IPS-15b (cell line): Measurements from ENCODE around the gene TREM1.
"Not testable (repeated sequence)": the region's sequence is repeated elsewhere in the genome, so short reads cannot be mapped to it uniquely, and the experiment has no call there.

ENCODE experiments used
- H3K27me3 ChIP-seq: one replicate; pipeline ENCODE4 v1.6.1; 2013; ENCODE audit warnings: low read length; ENCODE audit not compliant: control insufficient read depth, insufficient read depth
- H3K36me3 ChIP-seq: one replicate; pipeline ENCODE4 v1.6.1; 2013; ENCODE audit warnings: low read length; ENCODE audit not compliant: control insufficient read depth, insufficient read depth
- H3K4me1 ChIP-seq: one replicate; pipeline ENCODE4 v1.6.1; 2013; ENCODE audit warnings: mild to moderate bottlenecking, low read length; ENCODE audit not compliant: control insufficient read depth, insufficient read depth
- H3K4me3 ChIP-seq: one replicate; pipeline ENCODE4 v1.5.1; 2013; ENCODE audit warnings: low read depth, low read length
- H3K9ac ChIP-seq: one replicate; pipeline ENCODE4 v1.6.1; 2013; ENCODE audit warnings: low read depth, mild to moderate bottlenecking, low read length
- H3K9me3 ChIP-seq: one replicate; pipeline ENCODE4 v1.6.1; 2013; ENCODE audit warnings: mild to moderate bottlenecking, low read length; ENCODE audit not compliant: control insufficient read depth, insufficient read depth

Gene TREM1

GRCh38 chr6:41318654-41319565, 32.4 kb upstream of the TREM1 start:
- peak overlapping the region; percentile 57 for H3K4me3 ChIP-seq
- peak overlapping the region; percentile 66 for H3K9ac ChIP-seq
- H3K36me3 ChIP-seq = no peaks in the 10 kb centered on the region
- H3K4me1 ChIP-seq = peaks cover 9% of the 10 kb centered on the region
- H3K9me3 ChIP-seq = no peaks in the 10 kb centered on the region
- H3K27me3 ChIP-seq = peaks cover 17% of the 10 kb centered on the region

- Histone ChIP-seq H3K9me3 (no peaks in the 10 kb centered on the region), H3K4me3 (peak overlapping the region; percentile 57), H3K9ac (peak overlapping the region; percentile 66), H3K4me1 (peaks cover 9% of the 10 kb centered on the region), H3K27me3 (peaks cover 17% of the 10 kb centered on the region), H3K36me3 (no peaks in the 10 kb centered on the region)
Measured at GRCh38 chr6:41318261-41318653, 31.8 kb upstream of the TREM1 start.

- Histone ChIP-seq H3K36me3 (no peaks in the 10 kb centered on the region), H3K4me1 (peaks cover 9% of the 10 kb centered on the region), H3K9me3 (no peaks in the 10 kb centered on the region), H3K27me3 (peaks cover 17% of the 10 kb centered on the region), H3K9ac (no peak overlapping the region), H3K4me3 (no peak overlapping the region)
Measured at GRCh38 chr6:41315943-41316620, 29.6 kb upstream of the TREM1 start.

GRCh38 chr6:41315203-41315602, 28.7 kb upstream of the TREM1 start:
- no peak overlapping the region for H3K9ac ChIP-seq
- no peaks in the 10 kb centered on the region for H3K36me3 ChIP-seq
- no peak overlapping the region for H3K4me3 ChIP-seq
- H3K9me3 ChIP-seq = no peaks in the 10 kb centered on the region
- H3K27me3 ChIP-seq = peaks cover 17% of the 10 kb centered on the region
- peaks cover 9% of the 10 kb centered on the region for H3K4me1 ChIP-seq

GRCh38 chr6:41306187-41306854, 19.8 kb upstream of the TREM1 start:
- H3K4me1 ChIP-seq = peaks cover 6% of the 10 kb centered on the region

GRCh38 chr6:41302638-41303037, 16.2 kb upstream of the TREM1 start:
- H3K4me3 ChIP-seq = no peak overlapping the region
- no peak overlapping the region for H3K9ac ChIP-seq
- peaks cover 6% of the 10 kb centered on the region for H3K4me1 ChIP-seq
- H3K36me3 ChIP-seq = no peaks in the 10 kb centered on the region
- H3K9me3 ChIP-seq = no peaks in the 10 kb centered on the region
- H3K27me3 ChIP-seq = no peaks in the 10 kb centered on the region

More at GRCh38 chr6:41306187-41306854, 19.8 kb upstream of the TREM1 start:
- H3K36me3 ChIP-seq = no peaks in the 10 kb centered on the region
- H3K9ac ChIP-seq = no peak overlapping the region
- no peaks in the 10 kb centered on the region for H3K9me3 ChIP-seq
- H3K4me3 ChIP-seq = no peak overlapping the region
- no peaks in the 10 kb centered on the region for H3K27me3 ChIP-seq

GRCh38 chr6:41298785-41299502, 12.5 kb upstream of the TREM1 start:
- H3K36me3 ChIP-seq = no peaks in the 10 kb centered on the region

GRCh38 chr6:41297248-41297647, 10.8 kb upstream of the TREM1 start:
- H3K4me3 ChIP-seq, H3K4me1 ChIP-seq, H3K9me3 ChIP-seq, H3K9ac ChIP-seq, H3K36me3 ChIP-seq: not testable (repeated sequence)
- peaks cover 19% of the 10 kb centered on the region for H3K27me3 ChIP-seq

More at GRCh38 chr6:41298785-41299502, 12.5 kb upstream of the TREM1 start:
- H3K27me3 ChIP-seq = peaks cover 3% of the 10 kb centered on the region
- peaks cover 6% of the 10 kb centered on the region for H3K4me1 ChIP-seq
- no peak overlapping the region for H3K9ac ChIP-seq
- peaks cover 5% of the 10 kb centered on the region for H3K9me3 ChIP-seq
- no peak overlapping the region for H3K4me3 ChIP-seq

- H3K4me1 ChIP-seq = peaks cover 11% of the 10 kb centered on the region
- no peaks in the 10 kb centered on the region for H3K36me3 ChIP-seq
- no peak overlapping the region for H3K9ac ChIP-seq
- peaks cover 5% of the 10 kb centered on the region for H3K9me3 ChIP-seq
- H3K4me3 ChIP-seq = no peak overlapping the region
- peaks cover 43% of the 10 kb centered on the region for H3K27me3 ChIP-seq
Measured at GRCh38 chr6:41294214-41294872, 7.9 kb upstream of the TREM1 start.

- Histone ChIP-seq H3K36me3 (no peaks in the 10 kb centered on the region), H3K27me3 (peaks cover 50% of the 10 kb centered on the region), H3K4me3 (no peak overlapping the region), H3K9ac (no peak overlapping the region), H3K9me3 (peaks cover 3% of the 10 kb centered on the region), H3K4me1 (peaks cover 11% of the 10 kb centered on the region)
Measured at GRCh38 chr6:41291717-41292116, 5.2 kb upstream of the TREM1 start.

- Histone ChIP-seq H3K4me1 (peaks cover 7% of the 10 kb centered on the region), H3K9me3 (no peaks in the 10 kb centered on the region), H3K36me3 (no peaks in the 10 kb centered on the region), H3K27me3 (peaks cover 62% of the 10 kb centered on the region), H3K9ac (no peak overlapping the region), H3K4me3 (no peak overlapping the region)
Measured at GRCh38 chr6:41289815-41290214, 3.3 kb upstream of the TREM1 start.
